Liver (tissue), 3 donors: ENCODE data around the gene SLC38A3.

Experiments
- EGR1 ChIP-seq, 2 donors: IDR thresholded peaks; 2 replicates each; pipeline ENCODE4 v1.6.1; 2016 to 2018; ENCODE audit warnings: antibody characterized with exemption in 2 of 2, low read depth in 2 of 2
- FOXA1 ChIP-seq: IDR thresholded peaks from 2 replicates; pipeline ENCODE4 v1.6.1; 2016; ENCODE audit warnings: antibody characterized with exemption
- GABPA ChIP-seq, 2 donors: IDR thresholded peaks in 1 of 2; conservative IDR thresholded peaks in 1 of 2; 2 replicates each; pipeline ENCODE4 v1.6.1; 2016; ENCODE audit warnings: antibody characterized with exemption in 2 of 2, mild to moderate bottlenecking in 1 of 2, moderate library complexity in 1 of 2
- HNF4A ChIP-seq, 2 donors: conservative IDR thresholded peaks; 2 replicates each; pipeline ENCODE4 v1.6.1; 2016; ENCODE audit warnings: antibody characterized with exemption in 2 of 2, mild to moderate bottlenecking in 2 of 2
- JUND ChIP-seq, 2 donors: IDR thresholded peaks; 2 replicates each; pipeline ENCODE4 v1.6.1; 2016; ENCODE audit warnings: antibody characterized with exemption in 2 of 2
- NR2F2 ChIP-seq: IDR thresholded peaks from 2 replicates; pipeline ENCODE4 v1.6.1; 2016; ENCODE audit warnings: antibody characterized with exemption
- RAD21 ChIP-seq, 2 donors: IDR thresholded peaks; 2 replicates each; pipeline ENCODE4 v1.6.1; 2016; ENCODE audit warnings: antibody characterized with exemption in 2 of 2, mild to moderate bottlenecking in 2 of 2
- RXRA ChIP-seq, 2 donors: IDR thresholded peaks; 2 replicates each; pipeline ENCODE4 v1.6.1; 2017 to 2018; ENCODE audit warnings: antibody characterized with exemption in 2 of 2, mild to moderate bottlenecking in 1 of 2
- TAF1 ChIP-seq: conservative IDR thresholded peaks from 2 replicates; pipeline ENCODE4 v1.6.1; 2016; ENCODE audit warnings: antibody characterized with exemption, mild to moderate bottlenecking
- YY1 ChIP-seq: IDR thresholded peaks from 2 replicates; pipeline ENCODE4 v1.6.1; 2016; ENCODE audit warnings: antibody characterized with exemption, mild to moderate bottlenecking
- ZBTB33 ChIP-seq: IDR thresholded peaks from 2 replicates; pipeline ENCODE4 v1.6.1; 2016; ENCODE audit warnings: antibody characterized with exemption
- TF ChIP-seq, protein P1 (sequence below): fragments of 150-350 bp; IDR thresholded peaks from 2 replicates; pipeline ENCODE4 v1.5.1; 2017; ENCODE audit warnings: improper control_type of control experiment, low read depth, low read length; ENCODE audit not compliant: missing input control
- TF ChIP-seq, protein P2 (sequence below): IDR thresholded peaks from 2 replicates; pipeline ENCODE4 v1.6.1; 2016; ENCODE audit warnings: antibody characterized with exemption
- TF ChIP-seq, protein P3 (sequence below): IDR thresholded peaks from 2 replicates; pipeline ENCODE4 v1.6.1; 2016; ENCODE audit warnings: antibody characterized with exemption, mild to moderate bottlenecking
- donor health status: healthy.
- donor health status: healthy.

DNA sequence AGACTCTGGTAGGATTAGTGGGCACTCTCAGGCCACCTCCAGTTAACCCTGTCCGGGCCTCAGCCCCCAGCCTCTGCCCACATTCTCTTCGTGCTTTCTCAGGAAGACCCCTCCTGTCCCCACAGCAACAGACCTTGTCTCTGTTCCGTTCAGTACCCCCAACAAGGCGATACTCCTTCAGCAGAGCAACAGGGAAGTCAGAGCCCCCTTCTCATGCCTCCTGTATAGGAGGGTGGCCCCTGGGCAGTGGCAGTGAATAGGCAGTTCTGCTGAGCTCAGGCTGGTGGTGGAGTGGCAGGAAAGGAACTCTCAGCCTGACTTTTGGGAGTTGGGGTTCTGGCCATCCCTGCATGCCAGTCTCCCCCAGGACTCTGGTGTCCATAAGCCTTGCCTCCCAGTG lies 64.4 kb downstream of the SLC38A3 start:
- TF ChIP-seq TAF1, result no peak
- TF ChIP-seq NR2F2, result no peak
- TF ChIP-seq, protein P1, sequence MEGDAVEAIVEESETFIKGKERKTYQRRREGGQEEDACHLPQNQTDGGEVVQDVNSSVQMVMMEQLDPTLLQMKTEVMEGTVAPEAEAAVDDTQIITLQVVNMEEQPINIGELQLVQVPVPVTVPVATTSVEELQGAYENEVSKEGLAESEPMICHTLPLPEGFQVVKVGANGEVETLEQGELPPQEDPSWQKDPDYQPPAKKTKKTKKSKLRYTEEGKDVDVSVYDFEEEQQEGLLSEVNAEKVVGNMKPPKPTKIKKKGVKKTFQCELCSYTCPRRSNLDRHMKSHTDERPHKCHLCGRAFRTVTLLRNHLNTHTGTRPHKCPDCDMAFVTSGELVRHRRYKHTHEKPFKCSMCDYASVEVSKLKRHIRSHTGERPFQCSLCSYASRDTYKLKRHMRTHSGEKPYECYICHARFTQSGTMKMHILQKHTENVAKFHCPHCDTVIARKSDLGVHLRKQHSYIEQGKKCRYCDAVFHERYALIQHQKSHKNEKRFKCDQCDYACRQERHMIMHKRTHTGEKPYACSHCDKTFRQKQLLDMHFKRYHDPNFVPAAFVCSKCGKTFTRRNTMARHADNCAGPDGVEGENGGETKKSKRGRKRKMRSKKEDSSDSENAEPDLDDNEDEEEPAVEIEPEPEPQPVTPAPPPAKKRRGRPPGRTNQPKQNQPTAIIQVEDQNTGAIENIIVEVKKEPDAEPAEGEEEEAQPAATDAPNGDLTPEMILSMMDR, result no peak
- no peak for TF ChIP-seq FOXA1
- TF ChIP-seq, protein P2, sequence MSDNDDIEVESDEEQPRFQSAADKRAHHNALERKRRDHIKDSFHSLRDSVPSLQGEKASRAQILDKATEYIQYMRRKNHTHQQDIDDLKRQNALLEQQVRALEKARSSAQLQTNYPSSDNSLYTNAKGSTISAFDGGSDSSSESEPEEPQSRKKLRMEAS, result no peak
- TF ChIP-seq JUND (IDR thresholded peaks at IDR 0.05), result no peak
- TF ChIP-seq EGR1 (IDR thresholded peaks at IDR 0.05; ENCODE audit: low read depth in 2 of 2), result no peak
- TF ChIP-seq RAD21 (IDR thresholded peaks at IDR 0.05), result no peak
- no peak for TF ChIP-seq RXRA (IDR thresholded peaks at IDR 0.05)
- TF ChIP-seq ZBTB33, result no peak
- no peak for TF ChIP-seq YY1
- TF ChIP-seq GABPA (IDR thresholded peaks at IDR 0.05 in 1 of 2, conservative IDR thresholded peaks at IDR 0.05 in 1 of 2), result no peak
- TF ChIP-seq, protein P3, sequence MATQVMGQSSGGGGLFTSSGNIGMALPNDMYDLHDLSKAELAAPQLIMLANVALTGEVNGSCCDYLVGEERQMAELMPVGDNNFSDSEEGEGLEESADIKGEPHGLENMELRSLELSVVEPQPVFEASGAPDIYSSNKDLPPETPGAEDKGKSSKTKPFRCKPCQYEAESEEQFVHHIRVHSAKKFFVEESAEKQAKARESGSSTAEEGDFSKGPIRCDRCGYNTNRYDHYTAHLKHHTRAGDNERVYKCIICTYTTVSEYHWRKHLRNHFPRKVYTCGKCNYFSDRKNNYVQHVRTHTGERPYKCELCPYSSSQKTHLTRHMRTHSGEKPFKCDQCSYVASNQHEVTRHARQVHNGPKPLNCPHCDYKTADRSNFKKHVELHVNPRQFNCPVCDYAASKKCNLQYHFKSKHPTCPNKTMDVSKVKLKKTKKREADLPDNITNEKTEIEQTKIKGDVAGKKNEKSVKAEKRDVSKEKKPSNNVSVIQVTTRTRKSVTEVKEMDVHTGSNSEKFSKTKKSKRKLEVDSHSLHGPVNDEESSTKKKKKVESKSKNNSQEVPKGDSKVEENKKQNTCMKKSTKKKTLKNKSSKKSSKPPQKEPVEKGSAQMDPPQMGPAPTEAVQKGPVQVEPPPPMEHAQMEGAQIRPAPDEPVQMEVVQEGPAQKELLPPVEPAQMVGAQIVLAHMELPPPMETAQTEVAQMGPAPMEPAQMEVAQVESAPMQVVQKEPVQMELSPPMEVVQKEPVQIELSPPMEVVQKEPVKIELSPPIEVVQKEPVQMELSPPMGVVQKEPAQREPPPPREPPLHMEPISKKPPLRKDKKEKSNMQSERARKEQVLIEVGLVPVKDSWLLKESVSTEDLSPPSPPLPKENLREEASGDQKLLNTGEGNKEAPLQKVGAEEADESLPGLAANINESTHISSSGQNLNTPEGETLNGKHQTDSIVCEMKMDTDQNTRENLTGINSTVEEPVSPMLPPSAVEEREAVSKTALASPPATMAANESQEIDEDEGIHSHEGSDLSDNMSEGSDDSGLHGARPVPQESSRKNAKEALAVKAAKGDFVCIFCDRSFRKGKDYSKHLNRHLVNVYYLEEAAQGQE, result no peak
- TF ChIP-seq HNF4A (conservative IDR thresholded peaks at IDR 0.05), result no peak
